CD4-positive, alpha-beta T cell treated with Interleukin-2 at 100 ng/mL for 4 hours (primary cell): Measurements from ENCODE around the gene PPP1R1B.

Experiments
- DNase-seq: peaks from one replicate; pipeline ENCODE4 v3.0.0-alpha.2; 2020; ENCODE audit warnings: low spot score

PPP1R1B gene

GRCh38 chr17:39600288-39600996 is 26.3 kb upstream of the PPP1R1B start:
- DNase-seq = no peak

DNA sequence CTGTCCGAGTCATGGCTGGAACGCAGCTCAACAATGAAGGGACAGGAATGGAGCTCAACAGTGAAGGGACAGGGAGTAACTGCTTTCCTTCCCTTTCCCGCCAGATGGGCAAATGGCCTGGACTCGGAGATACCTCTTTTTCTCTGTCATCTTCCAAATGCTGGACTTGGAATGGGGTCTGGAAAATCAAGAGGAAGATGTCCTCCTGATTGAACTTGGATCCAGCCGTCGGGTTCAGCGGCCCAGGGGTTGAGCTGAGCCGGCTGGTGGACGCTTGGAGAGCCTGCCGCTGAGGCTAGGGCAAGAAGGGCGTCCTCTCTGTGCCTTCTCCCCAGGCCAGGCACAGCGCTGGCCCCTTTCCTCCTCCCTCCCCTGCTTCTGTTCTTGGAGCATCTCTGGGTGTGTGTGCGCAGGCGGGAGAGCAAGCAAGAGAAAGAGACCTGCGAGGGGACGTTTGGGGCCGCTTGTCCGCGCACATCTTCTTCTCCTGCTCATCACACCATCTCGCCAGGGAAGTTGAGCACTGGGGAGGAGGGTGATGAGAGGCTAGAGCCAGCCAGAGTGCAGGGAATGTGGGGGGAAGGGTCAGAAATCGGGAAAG is 25.7 kb upstream of the PPP1R1B start:
- no peak for DNase-seq

DNA sequence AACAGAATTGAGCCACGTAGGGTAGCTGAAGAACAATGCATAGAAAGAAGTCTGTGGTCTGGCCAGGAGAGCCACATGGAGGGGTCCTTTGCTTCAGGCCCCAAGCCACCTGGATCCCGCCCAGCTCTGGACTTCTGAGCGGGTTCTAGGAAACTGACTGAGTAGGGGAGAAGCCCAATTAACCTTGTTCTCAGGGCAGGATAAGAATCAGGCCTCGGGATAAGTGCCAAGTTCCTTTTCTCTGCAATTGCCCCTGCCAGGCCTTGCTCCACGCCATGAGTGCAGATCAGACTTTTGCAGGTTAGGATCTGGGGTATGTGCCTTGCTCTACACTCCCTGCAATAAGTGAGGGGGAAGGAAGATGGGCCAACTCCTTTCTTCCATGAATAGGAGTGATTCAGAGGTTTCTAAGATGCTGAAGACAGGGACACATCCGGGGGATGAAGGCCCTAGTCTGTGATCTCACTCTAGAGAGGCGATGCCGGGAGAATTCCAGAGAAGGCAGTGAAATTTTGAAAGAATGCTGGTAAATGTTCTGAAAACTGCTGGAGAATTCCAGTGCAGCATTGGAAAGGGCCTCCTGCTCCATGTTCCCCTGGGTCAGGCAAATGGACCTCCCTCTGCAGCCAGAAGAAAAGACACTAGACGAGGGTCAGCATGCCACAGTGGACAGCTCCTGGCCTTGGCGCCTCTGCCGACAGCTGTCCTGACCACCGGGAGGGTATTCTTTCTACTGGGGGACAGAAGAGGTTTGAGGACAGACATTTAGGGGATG is 24.8 kb upstream of the PPP1R1B start:
- no peak for DNase-seq

GRCh38 chr17:39602533-39603303 is 24.0 kb upstream of the PPP1R1B start:
- no peak for DNase-seq

GRCh38 chr17:39603304-39604016 is 23.3 kb upstream of the PPP1R1B start:
- DNase-seq = no peak

- DNase-seq = no peak
Measured at GRCh38 chr17:39604911-39605491, 21.8 kb upstream of the PPP1R1B start.

DNA sequence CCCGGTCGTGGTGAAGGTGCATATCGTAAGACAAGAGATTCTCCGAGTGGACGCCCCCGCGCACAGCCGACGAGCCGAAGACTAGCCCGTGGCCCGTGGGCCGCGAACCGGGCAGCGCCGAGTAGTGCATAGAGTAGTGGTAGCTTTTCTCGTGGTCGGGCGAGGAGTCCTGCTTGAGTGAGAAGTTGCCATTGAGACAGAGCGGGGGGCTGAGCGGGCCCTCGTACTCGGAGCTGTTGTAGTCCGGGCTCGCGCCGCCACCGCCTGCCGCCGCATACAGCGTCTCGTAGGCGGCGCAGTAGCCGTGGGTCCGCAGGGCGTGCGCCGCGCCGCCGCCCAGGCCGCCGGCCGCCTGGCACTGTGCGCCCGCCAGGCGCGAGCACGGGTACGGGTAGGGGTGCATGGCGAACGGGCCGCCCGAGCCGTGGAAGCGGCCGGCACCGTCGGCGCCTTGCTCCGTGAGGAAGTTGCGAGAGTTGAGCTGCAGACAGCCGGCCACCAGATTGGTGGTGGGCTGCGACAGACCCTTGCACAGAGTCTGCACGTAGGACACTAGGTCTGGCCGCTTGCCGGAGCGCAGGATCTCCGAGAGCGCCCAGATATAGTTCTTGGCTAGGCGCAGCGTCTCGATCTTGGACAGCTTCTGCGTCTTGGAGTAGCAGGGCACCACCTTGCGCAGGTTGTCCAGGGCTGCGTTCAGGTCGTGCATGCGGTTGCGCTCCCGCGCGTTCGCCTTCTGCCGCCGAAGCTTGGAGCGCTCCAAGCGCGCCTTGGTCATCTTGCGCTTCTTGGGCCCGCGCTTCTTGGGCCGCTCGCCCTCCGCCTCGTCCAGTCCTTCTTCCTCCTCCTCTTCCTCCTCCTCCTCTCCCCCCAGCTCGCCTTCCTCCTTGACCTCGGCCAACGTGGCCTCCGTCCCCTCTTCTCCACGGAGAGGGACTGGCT is 21.0 kb upstream of the PPP1R1B start:
- no peak for DNase-seq

DNA sequence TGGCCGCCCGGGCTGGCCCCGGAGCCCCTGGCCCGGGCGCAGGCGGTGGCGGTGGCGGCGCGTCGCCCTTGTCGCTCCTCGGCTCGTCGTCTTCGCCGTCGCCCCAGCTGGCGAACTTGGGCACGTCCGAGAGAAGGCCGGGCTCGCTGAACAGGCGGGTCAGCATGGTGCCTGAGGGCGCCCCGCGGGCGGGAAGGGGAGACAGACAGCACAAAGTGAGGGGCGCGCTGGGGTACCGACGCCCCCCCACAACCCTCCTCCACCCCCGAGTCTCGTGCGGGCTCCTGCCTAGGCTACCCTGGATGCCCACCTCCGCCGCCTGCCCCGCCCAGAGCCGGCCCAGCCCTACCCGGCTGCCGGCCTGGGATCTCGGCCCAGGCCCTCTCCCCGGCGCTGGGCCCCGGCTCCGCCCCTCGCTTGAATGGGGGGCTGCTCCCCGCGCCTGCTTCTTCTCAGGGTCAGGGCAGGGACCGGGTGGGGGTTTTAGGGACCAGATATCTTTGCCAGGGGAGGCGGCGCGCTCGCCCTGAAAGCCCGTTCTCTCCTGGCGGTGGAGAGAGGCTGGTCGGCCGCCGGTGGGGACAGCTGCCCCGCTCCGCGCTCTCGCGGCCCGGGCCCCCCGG is 20.2 kb upstream of the PPP1R1B start:
- DNase-seq = no peak

DNA sequence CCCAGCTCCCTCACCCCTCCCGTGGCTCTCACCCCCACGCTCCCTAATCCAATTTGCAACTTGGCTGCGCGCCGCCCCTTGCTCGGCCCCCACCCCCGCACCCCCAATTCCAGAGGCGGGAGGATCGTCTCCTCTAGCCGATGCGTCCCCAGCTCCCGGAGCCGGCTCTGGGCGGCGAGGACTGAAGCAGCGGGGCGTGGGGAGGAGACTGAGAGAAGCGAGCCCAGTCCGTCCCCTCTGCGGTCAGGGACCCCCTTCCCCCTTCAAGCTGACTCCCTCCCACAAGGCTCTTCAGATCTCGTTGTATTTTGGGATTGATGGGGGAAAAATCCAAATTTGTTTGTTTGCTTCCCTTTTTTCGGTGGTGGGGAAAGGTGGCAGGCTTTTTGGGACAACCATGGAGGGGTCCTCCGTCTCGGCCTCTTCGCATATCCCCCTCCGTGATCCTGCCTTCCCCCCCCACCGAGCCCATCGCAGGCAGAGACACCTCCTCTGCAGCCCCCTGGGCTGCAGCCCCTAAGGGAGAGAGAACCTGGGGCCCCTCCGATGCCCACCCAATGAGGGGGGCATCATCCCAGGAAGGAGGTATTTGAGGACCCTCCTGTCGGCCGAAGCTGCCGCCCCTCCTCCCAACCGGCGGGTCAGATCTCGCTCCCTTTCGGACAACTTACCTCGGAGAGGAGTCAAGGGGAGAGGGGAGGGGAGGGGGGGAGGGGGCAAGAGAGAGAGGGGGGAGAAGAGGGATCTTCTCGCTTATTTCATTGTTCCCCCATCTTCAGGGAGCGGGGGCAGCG is 19.5 kb upstream of the PPP1R1B start:
- no peak for DNase-seq

- no peak for DNase-seq
Measured at GRCh38 chr17:39607851-39608130, 19.0 kb upstream of the PPP1R1B start, which contains the start of gene NEUROD2. Gene NEUROD2 (minus strand): TSS chr17:39607920. CDS start chr17:39606599, 1,321 bp downstream.

GRCh38 chr17:39608142-39608981 is 18.4 kb upstream of the PPP1R1B start:
- DNase-seq = no peak

- no peak for DNase-seq
Measured at GRCh38 chr17:39609416-39610025, 17.2 kb upstream of the PPP1R1B start.

DNA sequence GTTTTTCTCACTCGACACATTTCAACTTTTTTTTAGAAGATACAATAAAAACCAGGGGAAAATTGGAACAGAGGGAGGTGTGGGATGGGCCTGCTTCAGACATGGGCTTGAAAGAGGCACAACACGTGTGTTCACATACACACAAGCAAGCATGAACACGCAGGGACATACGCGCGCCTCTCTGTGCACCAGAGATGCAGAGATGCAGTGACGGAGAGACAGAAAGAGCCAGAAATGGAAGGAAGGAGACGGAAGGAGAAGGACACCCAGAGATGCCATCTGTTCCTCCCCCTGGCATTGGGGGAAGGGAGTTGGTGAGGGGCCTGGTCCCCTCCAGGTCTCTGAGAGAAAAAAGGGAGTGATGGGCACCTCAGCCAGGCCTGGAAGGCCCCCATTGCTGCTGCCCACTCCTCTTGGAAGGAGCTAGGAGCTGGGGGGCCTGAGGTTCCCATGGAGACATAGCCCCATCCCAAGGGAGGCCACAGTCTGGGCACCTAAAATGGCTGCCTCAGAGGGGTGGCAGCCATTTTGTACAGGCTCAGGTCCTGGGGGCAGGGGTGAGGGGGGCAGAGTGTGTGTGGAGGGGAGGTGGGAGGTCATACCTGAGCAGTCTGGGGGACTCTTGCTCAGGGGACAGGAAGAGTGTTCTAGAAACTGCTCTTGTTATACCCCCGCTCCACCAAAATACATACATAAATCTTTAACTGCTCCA is 15.2 kb upstream of the PPP1R1B start:
- no peak for DNase-seq

GRCh38 chr17:39612291-39612894 is 14.4 kb upstream of the PPP1R1B start:
- DNase-seq = no peak

- DNase-seq = no peak
Measured at GRCh38 chr17:39612935-39613464, 13.8 kb upstream of the PPP1R1B start.

- DNase-seq = no peak
Measured at GRCh38 chr17:39614545-39615157, 12.1 kb upstream of the PPP1R1B start.
